GM19025 (cell line): ENCODE results near the gene TSPAN7.

Experiments used
- ATAC-seq: cut with Tn5 transposase; IDR thresholded peaks from one replicate; pipeline ENCODE4 v1.9.1; 2021; ENCODE audit warnings: mild to moderate bottlenecking, low read depth, moderate library complexity; ENCODE audit not compliant: unreplicated experiment

Gene TSPAN7

DNA sequence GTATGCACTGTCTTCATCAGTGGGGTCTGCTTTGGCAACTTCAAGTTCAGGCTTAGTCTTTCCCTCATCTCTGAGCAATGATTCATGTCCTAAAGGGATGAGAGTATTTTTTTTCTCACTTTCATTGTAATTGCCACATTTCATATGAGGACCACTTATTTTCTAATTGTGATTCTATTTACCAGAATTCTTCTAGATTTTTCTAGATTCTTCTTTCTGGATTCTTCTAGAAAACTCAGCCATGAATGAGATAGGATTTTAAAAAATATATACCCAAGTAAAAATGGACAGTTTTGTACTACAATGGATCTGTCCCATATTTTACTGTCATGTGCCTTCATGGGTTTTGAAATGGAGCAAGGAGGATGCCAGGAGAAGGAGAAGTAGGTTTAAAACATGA, 78.4 kb downstream of the TSPAN7 start:
- ATAC-seq = no peak

DNA sequence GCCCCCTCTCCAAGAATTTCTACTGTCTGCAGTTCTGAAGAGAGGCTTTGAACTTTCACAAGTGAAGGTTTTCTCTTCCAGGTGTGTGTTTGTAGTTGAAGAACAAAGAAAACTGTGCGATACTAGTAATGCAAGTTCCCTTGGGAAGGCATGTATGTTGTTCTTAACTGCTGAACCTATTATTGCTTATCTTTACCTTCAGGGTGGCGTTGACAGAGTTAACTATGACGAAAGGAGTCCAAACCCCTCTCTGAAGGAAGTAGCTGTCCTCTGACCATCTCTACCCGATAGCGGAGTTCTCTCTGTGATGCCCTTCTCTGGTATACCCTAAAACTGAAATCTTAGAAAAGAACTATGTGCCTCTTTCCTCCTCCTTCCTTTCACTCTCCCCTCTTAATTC, 79.9 kb downstream of the TSPAN7 start:
- ATAC-seq = no peak

GRCh38 chrX:38643903-38644302, 82.6 kb downstream of the TSPAN7 start:
- no peak for ATAC-seq

DNA sequence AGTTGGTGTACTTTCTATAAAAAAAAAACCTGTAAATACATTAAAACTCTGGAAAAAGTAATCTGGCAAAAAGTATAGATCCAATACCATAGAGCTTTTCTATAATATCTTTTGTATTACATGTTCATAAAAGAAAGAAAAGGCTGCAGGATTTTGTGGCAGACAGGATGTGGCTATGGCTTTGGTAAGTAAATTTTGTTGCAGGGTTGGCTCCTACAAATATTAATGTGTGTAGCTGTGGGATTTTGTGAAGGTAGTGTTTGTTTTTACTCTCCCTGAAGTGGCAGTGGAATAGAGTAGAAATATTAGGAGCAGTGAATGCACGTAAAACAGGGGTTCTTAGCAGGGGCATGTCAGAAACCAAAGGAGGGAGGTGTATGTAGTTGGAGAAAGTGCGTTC, 84.8 kb downstream of the TSPAN7 start:
- no peak for ATAC-seq

- ATAC-seq = no peak
Observed at GRCh38 chrX:38649221-38649620, 87.9 kb downstream of the TSPAN7 start.

DNA sequence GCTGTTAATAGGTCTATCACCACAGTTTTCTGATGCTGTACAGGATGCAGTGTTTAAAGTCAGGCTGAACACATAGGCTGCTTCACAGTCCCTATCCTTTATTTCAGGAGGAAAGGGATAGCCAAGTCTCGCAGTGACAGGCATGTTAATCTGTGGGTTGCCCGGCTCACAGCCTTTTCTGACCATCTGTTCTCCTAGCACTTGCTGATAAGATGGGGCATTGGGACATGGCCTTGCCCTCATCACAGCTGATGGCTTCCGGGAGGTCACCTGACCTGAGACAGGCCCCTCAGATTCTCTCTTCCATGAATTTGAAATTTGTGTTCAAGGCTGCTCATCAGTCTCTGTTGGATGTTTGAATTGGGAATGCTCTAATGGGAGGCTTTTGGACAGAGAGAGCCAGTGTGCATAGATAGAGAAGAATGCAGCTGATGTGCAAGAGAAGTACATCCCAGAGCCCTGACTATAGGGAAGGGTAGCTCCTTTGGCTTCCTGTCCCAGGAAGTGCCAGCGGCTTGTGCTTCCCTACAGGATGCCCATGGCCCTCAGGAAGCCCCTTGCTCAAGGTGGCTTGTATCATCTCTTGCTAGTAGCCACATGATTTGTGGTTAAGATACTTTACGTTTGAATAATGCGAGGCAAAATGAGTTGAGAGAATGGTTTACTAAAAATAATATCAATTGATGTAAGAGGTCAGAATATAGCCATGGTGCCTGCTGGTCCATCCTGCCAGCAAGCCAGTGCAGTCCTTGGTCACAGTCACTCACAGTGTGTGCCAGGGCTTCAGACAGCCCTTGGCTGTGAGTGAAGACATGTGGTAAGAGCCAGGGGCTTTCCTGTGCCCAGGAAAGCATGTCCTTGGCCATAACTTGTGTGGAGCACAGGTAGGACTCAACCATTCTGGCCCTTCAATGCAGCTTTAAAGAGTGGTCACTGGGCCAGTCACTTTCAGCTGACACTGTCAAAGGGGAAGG, 88.6 kb downstream of the TSPAN7 start:
- no peak for ATAC-seq

DNA sequence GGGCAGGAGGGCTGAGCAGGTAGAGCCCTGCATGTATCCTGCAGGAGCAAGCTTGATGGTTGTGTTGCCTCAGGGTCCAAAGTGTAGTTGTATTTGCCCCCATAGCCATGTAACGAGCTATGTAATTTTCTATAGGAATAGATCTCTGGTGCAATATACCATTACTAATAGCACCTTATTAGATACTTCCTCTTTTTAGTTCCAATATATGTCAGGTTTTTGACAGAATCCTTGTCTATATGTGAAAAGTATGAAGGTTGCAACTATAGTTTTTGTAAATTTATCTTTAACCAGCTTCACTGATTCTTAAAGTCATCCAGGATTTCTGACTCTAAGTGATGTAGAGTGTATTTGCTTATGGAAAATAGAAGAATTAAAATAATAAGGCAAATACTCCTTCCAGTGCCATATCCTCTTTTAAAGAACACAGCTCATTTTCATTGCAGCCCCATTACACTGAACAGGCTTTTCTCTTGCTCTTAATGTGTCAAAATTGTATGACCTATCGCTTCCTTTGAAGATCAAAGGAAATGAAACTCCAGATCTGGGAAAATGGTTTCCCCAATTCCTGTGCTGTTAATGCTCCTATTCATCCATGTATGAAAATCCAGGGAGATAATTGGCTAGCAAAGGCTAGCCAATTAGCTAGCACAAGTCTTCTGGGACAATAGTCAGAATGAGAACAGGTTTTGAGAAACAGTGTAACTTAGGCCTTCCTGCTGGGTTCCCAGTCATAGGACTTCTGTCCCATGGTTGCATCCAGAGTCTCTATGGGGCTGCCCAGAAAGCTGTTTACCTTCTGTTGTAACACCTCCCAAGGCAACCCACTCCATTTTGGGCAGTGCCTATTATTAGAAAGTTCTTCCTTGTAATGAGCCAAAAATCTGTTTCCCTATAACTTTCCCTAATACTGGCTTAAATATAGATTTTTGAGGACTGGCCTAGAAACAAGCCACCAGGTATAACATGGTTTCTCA, 90.6 kb downstream of the TSPAN7 start:
- ATAC-seq = no peak

DNA sequence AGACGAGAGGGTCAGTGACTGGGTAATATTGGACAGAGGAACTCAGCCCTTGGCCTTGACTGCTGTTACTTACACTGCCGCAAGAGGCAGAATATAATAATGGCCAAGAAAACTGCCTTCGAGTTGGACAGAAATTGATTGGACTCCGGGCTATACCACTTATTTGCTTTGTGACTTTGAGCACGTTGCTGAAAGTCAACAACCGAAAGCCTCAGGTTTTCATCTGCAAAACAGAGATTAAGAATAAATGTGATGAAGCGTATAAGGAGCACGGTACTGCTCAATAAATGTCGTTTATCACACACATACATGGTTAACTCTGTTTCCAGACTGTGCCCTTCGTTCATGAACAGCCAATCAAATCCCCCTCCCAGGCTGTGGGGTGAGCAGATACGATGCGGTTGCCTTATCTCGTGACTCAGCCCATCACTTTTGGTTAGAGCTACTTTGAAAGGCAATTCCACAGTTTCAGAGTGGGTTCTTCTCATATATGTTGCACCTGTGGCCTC, 91.6 kb downstream of the TSPAN7 start:
- no peak for ATAC-seq

DNA sequence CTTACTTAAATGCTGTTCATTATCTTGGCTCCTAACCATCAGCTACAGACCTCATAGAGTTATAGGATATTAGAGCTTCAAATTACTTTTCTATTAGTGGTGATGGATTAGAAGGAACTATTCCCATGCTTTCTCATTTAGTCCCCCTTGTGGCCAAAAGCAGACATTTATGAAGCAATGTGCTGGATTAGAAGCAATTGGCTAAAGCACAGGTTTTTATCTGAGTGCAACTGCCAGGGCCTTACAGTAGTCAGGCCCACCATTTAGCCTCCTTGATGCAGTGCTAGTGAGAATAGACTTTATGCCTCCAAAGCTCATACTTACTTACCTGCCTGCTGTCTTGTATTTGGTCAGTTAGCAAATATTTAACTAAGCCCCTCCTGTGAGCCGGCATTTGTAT, 93.0 kb downstream of the TSPAN7 start:
- no peak for ATAC-seq

DNA sequence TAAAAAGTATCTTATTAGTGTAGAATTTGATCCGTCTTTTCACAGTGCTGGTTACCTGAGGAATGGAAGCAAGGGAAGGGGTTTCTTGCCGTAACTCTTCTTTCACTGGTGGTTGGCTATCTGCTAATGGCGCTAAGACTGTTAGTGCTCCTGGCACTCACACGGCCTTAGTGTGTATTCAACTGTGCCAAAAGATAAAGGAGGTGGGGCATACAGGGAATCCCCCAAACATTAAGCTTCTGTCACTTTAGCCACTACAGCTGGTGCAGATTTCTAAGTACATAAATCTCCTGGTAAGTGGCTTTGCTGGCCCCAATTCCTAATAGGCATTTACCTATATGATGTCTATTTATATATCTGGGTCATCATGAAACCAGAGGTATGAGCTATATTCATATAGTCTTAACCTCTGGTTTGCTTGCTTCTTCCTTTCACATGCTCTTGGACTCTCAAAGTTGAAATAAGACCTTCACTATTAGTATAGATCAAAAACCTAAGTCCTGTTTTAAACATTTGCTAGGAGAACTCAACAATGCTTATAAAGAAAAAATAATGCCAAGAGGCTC, 95.1 kb downstream of the TSPAN7 start:
- no peak for ATAC-seq

GRCh38 chrX:38657562-38657961, 96.2 kb downstream of the TSPAN7 start:
- ATAC-seq = no peak

DNA sequence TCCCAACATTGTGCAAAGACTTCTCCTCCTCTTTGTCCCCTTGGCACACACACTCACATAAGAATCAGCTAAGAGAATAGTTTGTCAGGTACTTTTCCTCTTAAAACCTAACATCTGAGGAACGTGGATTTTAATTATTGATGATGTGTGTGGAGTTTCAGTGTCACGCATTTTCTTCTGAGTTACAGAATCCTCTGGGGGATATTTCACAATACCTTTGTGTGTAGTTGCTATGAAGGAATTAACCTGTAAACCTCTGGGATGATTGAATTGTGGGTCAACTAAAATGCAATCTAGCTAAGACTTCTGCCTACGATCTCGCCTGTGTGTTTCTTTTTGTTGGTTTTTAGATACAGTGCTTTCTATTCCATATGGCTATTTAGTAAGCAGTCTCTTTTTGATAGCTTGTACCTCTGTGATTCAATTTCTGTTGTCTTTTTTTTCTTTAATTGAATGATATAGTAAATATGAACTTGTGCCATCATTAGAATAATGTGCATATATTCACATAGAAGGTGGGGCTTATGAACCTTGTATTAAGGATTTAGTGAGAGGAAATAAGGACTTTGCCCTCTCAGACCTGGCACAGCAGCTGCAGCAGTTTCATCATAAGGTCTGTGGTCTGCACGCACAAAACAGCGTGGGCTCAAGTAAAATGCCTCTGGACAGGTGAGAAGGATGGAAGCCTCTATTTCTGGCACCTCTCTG, 99.2 kb downstream of the TSPAN7 start:
- ATAC-seq = no peak

- no peak for ATAC-seq
Observed at GRCh38 chrX:38661103-38661441, 99.7 kb downstream of the TSPAN7 start.

- ATAC-seq = no peak
Observed at GRCh38 chrX:38661561-38661960, 100.2 kb downstream of the TSPAN7 start.

DNA sequence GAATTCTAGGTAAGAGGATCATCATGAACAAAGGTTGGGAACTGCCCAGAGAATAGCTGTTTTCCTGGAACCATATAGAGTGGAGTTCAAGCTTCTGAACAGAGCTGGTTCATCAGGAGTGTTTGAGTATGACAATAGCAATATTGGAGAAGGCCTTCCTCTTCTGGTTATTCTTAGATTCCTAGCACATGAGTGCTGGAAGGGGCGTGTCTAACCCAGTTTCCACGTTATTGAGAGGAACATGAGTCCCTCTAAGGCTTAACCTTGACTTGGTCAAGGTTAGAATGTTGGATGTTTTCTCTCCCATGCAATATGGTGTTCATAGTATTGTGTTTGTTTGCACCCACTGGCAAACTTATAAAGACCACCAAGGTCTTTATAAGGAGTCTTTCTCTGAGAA, 101.3 kb downstream of the TSPAN7 start:
- ATAC-seq = no peak

DNA sequence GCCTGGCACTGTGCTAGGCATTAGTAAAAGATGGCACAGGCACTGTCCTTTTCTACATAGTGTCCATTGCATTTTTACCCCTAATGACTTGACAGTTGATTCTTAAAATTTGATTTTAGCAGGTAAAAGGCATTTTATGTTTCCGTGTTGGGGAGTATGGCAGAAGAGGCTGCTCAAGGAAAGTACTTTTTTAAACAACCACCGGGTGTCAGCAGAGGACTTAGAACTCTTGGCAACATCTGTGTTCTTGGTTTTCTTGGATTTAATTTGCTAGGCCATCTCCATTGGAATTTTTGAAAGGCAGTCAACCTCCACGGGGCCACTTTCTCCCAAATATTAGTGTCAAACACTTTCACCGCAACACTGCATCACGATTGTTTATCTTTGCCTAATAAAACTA, 102.9 kb downstream of the TSPAN7 start:
- no peak for ATAC-seq

- ATAC-seq = no peak
Observed at GRCh38 chrX:38666909-38667308, 105.6 kb downstream of the TSPAN7 start.

GRCh38 chrX:38668771-38669170, 107.4 kb downstream of the TSPAN7 start:
- ATAC-seq = no peak

GRCh38 chrX:38669428-38669827, 108.1 kb downstream of the TSPAN7 start:
- ATAC-seq = no peak

- no peak for ATAC-seq
Observed at GRCh38 chrX:38672646-38673045, 111.3 kb downstream of the TSPAN7 start.
